ENCODE measurements around the gene ARHGEF7.

The ARHGEF7 gene

DNA sequence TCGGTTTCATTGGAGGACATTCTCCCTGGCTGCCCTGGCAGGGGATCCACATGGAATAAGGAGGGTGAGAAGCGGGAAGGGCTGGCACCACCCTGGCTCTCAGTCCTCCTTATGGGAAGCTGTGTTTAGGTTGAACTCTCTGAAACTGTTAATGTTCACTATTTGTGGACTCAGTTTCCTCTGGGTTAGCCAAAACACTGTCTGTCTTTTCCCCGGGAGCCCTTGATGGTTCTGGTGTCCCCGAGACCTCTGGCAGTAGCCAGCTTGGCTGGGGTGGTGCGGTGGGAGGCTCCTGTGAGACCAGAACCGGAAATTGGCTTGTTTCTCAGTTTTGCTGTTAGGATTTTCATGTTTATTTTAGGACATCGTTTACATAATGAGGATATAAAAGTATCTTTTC lies 157.0 kb downstream of the ARHGEF7 start:
- DNase-seq (ENCODE audit: low read depth in 3 of 3, low spot score in 1 of 3), result no peak

DNA sequence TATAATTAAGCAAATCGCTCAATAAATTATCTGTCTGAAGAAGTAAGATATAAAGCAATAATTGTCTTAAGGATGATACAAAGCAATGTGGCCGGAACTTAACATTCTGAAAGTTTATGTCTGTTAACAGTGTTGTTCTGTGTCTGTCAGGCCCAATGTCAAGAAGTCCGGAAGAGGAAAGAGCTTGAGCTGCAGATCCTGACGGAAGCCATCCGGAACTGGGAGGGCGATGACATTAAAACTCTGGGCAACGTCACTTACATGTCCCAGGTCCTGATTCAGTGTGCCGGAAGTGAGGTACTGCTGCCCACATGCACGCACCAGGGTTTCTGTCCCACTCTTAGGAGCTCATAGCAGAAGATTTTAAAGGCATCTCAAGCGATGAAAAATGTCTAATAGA lies 160.3 kb downstream of the ARHGEF7 start:
- no peak for DNase-seq (ENCODE audit: low read depth in 3 of 3, low spot score in 1 of 3)

DNA sequence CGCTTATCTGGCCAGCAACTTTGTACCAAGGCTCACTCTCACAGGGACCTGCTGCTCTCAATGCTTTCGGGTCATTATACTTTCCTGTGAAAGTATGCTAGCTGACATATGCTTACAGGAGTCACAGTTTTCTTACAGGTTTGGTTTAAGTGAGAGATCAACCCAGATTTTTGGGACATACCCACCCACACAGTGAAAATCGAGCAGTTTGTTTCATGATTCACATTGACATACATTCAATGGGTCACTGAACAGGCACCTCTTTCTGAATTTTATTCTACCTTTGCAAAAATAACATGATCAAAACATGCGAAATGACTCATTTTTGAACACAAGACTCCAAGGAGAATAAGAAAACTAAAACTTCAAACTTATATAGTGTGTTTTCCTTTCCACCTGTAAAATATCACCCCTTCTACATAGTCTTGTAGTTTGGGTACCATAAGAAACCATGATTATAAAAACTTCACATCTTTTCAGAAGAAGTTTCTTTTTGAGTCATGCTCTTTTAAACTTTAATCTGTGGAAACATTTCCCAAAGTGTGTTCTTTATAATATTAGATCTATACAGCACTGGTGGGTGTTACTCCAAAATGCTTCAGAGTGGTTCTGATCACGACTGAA lies 161.0 kb downstream of the ARHGEF7 start:
- no peak for DNase-seq (ENCODE audit: low read depth in 3 of 3, low spot score in 1 of 3)

DNA sequence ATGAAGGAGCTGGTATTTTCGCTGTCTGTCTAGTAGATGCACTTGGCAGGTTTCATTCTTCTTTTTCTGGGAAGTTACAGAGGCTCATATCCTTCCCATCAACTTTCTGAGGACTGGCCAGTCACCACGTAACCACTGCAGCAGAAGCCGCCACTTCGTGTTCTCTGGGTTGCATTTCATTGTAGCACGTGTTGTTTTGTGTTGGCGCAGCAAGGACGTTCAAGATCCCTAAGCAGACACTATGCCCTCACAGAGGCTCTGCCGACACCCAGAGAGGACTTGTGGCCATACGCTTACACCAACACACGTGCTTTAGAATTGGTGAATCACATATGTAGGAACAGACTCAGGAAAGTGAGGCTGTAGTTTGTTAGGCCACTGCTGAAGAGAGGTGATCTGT lies 163.1 kb downstream of the ARHGEF7 start:
- DNase-seq (ENCODE audit: low read depth in 3 of 3, low spot score in 1 of 3), result no peak

DNA sequence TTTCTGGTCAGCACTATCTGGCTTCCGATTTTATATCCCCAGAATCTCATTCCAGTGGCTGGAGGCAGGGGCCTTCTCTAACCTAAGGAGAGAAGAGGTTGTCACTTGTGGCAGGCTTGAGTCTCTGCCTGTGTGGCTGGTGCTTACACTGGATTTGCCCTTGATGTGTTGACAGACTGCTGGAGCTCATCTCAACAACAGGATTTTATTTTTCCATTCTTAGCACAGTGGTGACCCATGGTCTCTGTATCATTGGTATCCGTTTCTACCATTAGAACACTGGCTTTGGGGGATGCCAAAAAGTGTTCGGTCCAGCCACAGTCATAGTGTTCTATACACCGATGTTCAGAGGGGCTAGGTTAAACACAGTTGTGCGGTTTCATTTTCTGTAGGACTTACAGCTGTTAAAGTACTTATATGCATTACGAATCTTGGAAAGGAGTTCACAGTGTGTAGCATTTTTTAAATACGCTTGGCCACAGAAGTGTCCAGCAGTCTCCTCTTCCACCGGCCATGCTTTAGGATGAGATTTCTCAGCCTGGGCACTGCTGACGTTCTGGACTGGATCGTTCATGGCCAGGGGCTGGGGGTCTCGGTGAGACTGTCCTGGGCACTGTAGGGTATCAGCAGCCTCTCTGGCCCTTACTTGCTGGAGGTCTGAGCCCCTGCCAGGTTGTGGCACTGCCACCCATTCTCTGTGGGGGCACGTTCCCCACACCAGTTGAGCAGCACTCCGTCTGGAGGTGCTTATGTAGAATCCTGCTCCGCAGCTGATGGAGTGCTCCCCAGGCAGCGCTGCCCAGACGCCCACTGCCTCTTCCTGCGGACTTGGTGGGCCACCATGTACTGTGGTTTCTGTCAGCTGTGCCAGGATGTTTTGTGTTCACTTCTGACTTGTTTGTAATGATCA lies 163.9 kb downstream of the ARHGEF7 start:
- DNase-seq (ENCODE audit: low read depth in 3 of 3, low spot score in 1 of 3), result no peak

DNA sequence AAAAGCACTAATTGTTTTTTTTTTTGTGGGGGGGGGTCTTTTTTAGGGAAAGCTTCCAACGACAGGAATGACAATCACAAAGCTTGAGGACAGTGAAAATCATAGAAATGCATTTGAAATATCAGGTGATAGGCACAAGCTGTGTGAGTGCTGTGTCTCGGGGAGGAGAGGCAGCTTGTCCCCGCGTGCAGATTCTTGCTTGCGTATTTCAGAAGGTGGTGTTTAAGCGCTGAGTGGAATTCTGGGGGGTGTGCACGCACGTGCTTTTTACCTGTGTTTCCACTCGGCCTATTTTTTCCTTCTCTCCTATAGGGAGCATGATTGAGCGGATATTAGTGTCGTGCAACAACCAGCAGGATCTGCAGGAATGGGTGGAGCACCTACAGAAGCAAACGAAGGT lies 165.1 kb downstream of the ARHGEF7 start:
- DNase-seq (ENCODE audit: low read depth in 3 of 3, low spot score in 1 of 3), result no peak

DNA sequence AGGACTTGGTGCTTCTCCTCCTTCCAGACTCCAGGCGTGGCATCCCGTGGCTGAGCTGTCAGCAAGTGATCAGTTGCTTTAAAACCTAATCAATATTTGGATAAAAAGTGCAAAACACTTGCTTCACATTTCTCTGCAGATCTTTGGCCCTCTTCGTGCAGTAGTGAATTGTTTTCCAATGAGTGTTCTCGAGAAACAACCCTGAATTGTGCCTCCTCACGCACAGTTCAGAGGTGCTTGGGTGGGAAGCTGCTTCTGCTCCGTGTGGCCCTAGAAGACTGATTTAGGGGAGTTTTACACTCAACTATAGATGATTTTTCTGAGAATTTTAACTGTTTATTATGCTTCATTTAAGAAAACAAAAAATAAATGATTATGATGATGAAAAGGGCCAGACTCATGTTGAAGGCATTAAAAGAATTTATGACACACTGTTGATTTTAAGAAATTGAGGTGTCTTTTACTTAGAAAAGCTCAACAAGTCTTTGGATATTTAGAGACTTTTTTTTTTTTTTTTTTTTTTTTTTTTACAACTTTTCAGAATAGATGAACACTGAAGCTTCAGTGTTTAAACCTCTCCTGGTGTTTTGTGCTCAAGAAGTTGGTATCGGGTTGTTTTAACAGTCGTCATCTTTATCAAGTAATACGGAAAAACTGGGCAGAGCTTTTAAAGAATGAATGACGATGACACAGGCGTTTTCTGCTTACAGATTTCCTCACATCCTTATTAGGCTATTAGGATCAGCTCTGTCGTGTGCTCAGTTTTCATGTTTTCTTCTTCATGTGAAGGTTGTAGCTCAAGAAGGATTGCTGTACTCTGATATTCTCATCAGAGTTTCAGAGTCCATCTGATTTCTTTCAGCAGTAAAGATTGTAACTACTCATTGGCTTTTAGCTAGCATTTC lies 165.8 kb downstream of the ARHGEF7 start:
- no peak for DNase-seq (ENCODE audit: low read depth in 3 of 3, low spot score in 1 of 3)

DNA sequence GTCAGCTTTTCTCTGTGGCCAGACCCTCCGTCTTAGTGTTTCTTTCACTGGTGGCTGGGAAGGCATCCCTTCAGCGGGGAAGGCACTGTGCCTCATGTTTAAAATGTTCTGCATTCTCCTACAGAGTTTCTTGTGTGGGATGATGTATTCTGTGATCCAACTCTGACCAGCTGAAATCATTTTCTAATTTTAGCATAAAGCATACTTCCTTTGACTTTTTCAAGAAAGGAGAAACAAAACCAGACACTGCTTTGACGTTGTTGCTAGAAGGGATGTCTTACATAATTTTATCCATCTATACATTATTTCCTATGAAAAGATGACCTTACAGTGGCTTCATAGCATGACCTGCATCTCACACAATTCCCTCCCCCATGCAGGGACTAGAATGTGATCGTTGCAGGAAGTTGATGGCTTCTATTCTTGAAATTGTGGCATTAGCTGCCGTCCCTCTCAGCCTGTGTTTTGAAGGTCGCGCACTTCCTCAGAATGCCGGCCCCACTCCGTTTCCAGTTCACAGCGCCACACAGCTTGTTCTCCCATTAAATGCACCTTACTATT lies 166.7 kb downstream of the ARHGEF7 start:
- no peak for DNase-seq (ENCODE audit: low read depth in 3 of 3, low spot score in 1 of 3)

DNA sequence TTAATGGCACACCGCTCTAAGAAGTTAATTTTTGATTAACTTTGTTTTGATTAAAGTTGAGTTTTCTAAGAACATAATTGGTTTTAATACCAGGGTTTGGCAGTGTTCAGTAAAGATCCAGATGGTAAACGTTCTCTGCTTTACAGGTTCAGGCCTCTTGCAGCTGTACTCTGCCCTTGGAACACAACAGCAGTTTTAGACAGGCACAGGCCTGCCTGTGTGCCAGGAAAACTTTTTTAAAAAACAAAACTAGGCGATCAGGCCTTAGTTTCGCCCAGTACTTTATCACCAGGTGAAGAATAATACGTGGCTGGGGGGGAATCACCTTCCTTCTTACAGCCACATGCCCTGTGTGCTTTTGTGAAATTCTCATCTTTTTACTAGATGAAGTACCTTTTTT lies 167.3 kb downstream of the ARHGEF7 start:
- DNase-seq (ENCODE audit: low read depth in 3 of 3, low spot score in 1 of 3), result no peak

DNA sequence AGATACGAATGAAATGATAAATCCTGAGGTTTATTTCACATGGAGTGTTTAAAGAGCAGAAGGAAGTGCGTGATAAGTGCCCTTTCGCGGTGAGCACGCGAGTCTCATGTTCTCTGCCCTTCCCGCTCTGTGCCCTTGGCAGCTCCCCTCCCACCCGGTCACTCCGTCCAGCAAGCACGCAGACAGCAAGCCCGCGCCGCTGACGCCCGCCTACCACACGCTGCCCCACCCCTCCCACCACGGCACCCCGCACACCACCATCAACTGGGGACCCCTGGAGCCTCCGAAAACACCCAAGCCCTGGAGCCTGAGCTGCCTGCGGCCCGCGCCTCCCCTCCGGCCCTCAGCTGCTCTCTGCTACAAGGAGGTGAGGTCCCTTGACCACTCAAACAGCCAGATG lies 167.9 kb downstream of the ARHGEF7 start:
- no peak for DNase-seq (ENCODE audit: low read depth in 3 of 3, low spot score in 1 of 3)

DNA sequence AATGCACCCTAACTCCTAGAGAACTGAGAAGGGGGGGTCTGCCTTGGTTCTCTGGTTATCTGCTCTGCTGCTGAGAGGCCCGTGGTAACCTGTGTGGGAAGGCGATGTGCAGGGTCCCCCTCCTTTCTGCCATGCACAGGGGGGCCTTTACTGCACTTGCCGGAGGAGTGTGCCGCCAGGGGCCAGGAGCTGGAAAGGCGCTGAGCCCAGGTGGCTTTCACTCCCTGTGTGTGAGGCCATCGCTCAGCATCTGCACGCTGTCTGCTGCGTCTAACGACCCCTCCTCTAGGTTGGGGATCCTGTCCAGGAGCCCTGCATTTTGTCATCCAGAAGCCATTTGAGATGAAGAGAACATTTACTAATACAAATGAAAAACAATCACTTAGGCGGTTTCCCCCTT lies 168.3 kb downstream of the ARHGEF7 start:
- DNase-seq (ENCODE audit: low read depth in 3 of 3, low spot score in 1 of 3), result no peak

DNA sequence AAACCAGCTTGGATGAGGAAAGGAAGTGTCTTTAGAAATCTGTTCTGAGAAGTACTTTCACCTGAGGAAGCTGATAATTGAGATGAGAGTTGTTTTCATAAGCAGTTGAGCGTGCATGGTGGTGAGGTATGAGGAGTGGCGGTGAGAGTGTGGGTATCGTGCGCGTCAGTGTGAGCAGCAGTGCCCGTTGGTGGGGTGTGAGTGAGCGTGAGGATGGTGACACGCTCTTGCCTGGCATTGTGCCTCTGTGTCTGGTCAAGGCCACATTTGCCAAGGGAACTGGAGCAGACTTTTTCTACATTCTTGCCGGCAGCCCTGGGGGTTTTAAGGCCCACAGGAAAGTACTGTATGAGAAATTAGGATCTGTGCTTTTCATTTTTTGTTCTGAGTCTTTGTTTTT lies 168.9 kb downstream of the ARHGEF7 start:
- DNase-seq (ENCODE audit: low read depth in 3 of 3, low spot score in 1 of 3), result no peak

DNA sequence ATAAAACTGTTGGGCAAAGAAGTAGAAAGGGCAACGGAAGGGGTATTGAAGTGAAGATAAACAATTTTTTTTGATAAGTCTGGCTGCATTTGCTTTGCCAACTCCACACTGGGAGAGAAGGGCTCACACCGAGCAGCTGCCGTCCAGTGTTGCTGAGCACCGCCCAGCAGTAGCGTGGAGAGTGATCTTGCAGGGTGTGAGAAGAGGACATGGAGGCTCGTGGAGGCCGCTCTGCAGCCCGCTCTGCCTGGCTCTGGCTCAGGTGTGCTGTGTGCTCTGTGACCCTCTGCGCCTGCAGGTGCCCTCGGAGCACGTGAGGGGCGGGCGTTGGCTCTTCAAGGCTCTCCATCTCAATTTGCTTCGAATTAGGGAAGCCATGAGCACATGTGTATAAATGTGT lies 169.5 kb downstream of the ARHGEF7 start:
- DNase-seq (ENCODE audit: low read depth in 3 of 3, low spot score in 1 of 3), result no peak

DNA sequence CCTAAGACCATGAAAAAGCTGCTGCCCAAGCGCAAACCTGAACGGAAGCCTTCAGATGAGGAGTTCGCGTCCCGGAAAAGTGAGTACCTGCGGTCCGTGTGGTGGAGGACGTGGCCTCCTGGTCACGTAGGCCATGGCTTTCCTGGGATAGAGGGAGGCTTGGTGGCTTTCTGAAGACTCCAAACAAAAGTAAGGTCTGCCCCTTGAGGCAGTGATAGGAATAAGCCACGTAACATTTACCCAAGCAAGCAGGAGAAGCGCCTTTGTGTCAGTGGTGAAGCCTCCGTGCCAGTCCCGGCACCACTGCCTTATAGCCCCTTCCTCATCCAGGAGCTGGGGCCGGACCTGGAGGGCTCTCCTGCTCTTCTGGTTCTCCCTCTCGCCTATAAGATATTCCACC lies 171.1 kb downstream of the ARHGEF7 start:
- no peak for DNase-seq (ENCODE audit: low read depth in 3 of 3, low spot score in 1 of 3)

DNA sequence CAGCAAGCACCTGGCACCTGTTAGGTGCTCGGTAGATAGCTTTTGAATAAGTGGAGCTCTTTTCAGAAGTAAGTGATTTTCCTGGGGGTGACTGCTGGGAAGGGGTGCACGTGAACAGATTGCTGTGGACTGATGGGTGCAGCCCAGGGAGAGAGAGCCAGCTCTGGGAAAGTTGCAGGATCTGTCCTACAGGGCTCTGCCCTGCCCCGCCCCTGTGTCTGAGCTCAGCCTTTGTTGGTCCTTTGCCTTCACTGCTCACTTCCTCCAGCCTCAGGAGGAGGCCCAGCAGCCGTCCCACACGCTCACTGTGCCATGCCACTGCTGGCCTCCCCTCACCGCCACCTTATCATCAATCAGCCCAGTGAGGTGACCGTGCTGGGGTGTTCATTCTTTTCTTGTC lies 171.6 kb downstream of the ARHGEF7 start:
- DNase-seq (ENCODE audit: low read depth in 3 of 3, low spot score in 1 of 3), result no peak

DNA sequence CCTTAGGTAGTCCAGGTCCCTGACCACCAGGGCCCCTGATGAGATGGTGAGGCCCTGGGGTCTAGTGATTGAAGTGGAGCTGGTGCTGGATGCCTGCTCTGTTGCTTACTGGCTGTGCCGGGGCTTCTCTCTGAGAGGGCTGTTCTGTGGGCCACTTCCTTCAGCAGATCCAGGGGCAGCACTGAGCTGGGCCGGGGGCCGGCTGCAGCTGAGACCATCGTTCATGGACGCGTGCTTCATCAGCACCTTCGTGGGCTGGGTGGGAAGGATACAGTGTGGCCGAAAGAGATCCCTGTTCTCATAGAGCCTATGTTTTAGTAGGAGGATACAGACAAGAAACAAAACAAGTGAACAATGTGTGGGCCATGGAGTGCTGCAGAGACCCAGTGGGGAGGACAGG lies 172.1 kb downstream of the ARHGEF7 start:
- DNase-seq (ENCODE audit: low read depth in 3 of 3, low spot score in 1 of 3), result no peak

DNA sequence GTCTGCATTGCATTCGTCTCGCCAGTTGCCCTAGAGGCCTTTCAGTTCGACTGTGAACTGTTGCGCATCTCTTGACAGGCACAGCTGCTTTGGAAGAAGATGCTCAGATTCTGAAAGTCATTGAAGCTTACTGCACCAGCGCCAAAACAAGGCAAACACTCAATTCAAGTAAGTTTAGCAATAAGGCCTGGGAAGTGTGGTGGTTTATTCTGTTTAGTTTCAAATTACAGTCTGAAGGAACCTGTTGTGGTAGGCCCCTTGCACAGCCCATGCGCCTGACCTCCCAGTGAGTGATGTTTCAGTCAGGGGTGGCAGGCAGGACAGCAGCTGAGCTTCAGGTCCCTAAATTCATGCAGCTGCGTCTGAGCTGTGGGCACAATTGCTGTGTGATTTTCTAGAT lies 173.2 kb downstream of the ARHGEF7 start:
- DNase-seq (ENCODE audit: low read depth in 3 of 3, low spot score in 1 of 3), result no peak

DNA sequence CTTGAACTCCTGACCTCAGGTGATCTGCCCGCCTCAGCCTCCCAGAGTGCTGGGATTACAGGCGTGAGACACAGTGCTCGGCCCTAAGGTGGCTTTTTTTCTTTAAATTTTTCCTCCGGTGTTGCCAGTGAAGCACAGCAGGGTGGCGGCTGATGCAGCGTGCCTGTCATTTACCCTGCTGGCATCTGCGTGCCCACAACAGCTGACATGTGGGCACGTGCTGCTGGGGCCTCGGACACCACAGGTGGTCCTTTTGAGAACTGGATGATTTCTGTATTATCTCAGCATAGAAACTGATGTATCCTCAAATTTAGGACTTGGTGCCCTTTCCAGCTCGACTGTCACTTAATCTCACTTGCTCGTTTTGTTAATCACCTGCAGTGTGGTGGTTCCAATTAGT lies 174.1 kb downstream of the ARHGEF7 start:
- DNase-seq (ENCODE audit: low read depth in 3 of 3, low spot score in 1 of 3), result no peak

DNA sequence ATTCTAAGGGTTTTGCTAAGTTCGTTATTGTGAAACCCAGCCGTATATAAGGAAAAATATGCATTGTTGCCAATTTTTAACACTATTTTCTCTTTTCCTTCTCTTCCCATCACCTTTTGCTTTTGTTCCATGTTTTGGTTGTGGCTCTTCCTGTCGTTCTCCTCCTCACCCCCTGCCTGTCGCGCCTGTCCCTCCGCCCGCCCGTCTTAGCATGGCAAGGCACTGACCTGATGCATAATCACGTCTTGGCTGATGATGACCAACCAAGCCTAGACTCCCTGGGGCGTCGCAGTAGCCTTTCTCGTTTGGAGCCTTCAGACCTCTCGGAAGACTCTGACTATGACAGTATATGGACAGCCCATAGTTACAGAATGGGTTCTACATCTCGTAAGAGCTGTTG lies 176.8 kb downstream of the ARHGEF7 start:
- DNase-seq (ENCODE audit: low read depth in 3 of 3, low spot score in 1 of 3), result no peak

DNA sequence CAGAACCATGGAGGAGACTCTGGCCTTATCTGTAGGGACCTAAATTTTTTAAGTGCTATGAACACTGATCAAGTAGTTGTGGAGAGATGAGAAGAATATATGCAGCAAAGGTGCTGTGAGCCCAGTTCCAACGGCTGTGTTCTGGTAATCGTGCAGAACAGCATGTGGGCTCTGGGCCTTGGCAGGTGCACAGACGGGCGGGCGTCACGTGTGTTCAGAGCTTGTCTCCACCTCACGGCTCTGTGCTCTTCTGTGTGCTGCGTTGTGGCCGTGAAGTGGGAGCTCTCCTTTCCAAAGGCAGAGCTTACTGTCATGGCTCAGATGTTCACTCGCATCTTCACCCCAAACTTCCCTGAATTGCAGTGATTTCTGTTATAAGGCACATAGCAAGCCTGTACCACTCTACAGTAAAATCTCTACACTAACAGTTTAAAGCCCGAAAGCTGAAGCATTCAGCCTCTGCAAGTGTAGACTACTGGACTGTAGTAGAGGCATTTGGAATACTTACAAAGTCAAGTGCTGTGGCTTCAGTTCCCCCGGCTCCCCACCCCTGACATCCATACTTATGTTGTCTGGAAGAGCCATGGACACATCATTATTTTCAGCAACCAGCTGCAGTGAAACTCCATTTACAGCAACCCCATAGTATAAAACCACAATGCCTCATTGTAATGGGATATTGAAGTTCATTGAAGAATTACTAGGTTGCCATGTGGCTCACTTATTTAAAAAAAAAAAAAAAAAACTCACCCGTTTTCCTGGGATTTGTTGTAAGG lies 177.8 kb downstream of the ARHGEF7 start:
- no peak for DNase-seq (ENCODE audit: low read depth in 3 of 3, low spot score in 1 of 3)

DNA sequence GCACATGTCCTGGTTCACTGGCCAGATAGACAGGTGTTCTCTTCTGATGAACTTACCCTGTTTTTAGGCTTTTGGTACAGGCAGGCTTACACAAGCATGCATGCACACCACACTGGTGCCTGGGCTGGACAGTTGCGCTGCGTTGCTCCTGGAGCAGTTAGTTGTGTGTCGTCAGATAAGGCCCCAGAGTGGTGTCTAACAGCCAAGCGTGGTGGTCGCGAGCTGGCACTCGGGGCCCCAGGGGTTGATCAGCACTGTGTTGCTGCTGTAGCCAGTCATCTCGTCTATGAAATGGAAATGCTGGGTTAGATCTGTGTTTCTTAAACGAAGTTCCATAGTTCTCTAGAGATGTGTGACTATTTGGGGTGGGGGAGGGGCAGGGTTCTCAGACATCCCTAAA lies 180.8 kb downstream of the ARHGEF7 start:
- no peak for DNase-seq (ENCODE audit: low read depth in 3 of 3, low spot score in 1 of 3)
